ENCODE results near the gene CALY.

The CALY gene

GRCh38 chr10:133278577-133279265 is 58.0 kb downstream of the CALY start:
- H3K27ac ChIP-seq: peak overlapping the region; percentile 61
- TF ChIP-seq, protein P1, sequence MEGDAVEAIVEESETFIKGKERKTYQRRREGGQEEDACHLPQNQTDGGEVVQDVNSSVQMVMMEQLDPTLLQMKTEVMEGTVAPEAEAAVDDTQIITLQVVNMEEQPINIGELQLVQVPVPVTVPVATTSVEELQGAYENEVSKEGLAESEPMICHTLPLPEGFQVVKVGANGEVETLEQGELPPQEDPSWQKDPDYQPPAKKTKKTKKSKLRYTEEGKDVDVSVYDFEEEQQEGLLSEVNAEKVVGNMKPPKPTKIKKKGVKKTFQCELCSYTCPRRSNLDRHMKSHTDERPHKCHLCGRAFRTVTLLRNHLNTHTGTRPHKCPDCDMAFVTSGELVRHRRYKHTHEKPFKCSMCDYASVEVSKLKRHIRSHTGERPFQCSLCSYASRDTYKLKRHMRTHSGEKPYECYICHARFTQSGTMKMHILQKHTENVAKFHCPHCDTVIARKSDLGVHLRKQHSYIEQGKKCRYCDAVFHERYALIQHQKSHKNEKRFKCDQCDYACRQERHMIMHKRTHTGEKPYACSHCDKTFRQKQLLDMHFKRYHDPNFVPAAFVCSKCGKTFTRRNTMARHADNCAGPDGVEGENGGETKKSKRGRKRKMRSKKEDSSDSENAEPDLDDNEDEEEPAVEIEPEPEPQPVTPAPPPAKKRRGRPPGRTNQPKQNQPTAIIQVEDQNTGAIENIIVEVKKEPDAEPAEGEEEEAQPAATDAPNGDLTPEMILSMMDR (conservative IDR thresholded peaks at IDR 0.05): no peak

- peak overlapping the region; percentile 61 for H3K27ac ChIP-seq
- TF ChIP-seq, protein P1 (conservative IDR thresholded peaks at IDR 0.05): no peak
These were observed 58.6 kb downstream of the CALY start for GRCh38 chr10:133277993-133278576.

GRCh38 chr10:133277277-133277992 is 59.3 kb downstream of the CALY start:
- peak overlapping the region; percentile 61 for H3K27ac ChIP-seq
- TF ChIP-seq, protein P1 (conservative IDR thresholded peaks at IDR 0.05): no peak

DNA sequence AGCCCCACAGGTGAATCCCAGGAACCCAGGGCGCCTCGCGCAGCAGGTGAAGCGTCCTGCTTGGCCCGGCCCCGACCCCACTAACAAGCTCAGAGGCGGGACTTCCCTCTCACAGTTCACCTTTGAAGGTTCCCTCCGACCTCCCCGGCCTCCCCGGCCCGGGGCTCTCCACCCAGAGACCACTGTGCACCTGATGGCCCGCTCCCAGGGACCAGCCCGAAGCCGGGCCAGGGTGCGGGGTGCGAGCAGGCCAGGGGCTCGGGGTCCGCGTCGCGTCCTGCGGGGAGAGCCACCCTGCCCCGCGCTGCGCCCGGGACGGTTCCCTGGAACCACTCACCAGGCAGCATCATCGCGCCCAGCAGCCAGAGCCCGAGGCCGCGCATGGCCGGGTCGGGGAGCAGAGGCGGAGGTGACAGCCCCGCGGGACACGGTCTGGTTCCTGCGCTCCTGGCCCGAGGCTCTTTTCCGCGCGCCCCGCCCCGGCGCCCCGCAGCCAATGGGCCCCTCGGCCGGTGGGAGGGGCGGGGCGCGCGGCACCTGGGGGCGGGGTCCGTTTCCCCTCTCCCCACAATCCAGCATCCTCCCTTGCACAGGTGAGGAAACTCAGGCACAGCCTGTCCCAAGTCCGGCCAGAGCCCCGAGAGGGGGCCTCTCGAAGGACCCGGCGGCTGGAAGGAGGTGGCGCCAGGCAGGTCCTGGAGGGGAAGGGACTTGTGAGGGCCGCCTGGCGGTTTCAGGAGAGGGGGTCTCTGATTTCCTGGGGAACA is 60.1 kb downstream of the CALY start, which contains the start of gene ADAM8:
Gene ADAM8 (minus strand): TSS at position 434 of the 767 bp plus-strand sequence. CDS start 51 bp downstream, at position 383.
- peak within 1 kb of the TSS; percentile 61 for H3K27ac ChIP-seq
- TF ChIP-seq, protein P1 (conservative IDR thresholded peaks at IDR 0.05): no peak

- H3K27ac ChIP-seq: no peak overlapping the region; the same call in 1 of the 2 replicates
- TF ChIP-seq, protein P1 (conservative IDR thresholded peaks at IDR 0.05): no peak
These were observed 60.6 kb downstream of the CALY start for GRCh38 chr10:133276100-133276434.

DNA sequence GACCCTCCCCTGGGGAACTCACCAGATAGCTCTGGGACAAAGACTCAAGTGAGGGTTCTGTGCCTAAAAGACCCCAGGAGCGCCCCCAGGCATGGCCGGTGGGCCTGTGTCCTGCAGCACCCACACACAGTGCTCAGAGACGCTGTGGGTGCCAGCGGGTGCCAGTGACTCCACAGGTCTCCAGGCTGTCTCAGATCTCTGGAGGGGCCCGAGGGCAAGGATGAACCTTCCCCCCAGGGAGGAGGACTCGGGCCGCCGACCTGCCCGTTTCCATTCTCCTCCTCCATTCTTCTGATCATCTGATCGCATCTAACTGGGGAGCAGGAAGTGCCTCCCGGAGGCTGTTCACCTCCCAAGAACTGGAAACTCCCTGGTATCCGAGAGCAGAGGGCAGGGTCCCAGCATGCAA is 61.0 kb downstream of the CALY start:
- TF ChIP-seq, protein P1 (conservative IDR thresholded peaks at IDR 0.05): no peak

More for the DNA sequence above, 61.0 kb downstream of the CALY start:
- no peak overlapping the region for H3K27ac ChIP-seq

Measured in VCaP (cell line).